ENCODE measurements around the gene PANX2.
"Not testable (repeated sequence)": the region's sequence is repeated elsewhere in the genome, so short reads cannot be mapped to it uniquely, and the experiment has no call there.

Gene PANX2

GRCh38 chr22:50168490-50169180 lies 1.9 kb upstream of the PANX2 start:
- H3K27me3 ChIP-seq (ENCODE audit: control insufficient read depth in 1 of 2, insufficient read depth in 1 of 2, low read length in 2 of 2): peaks cover 26 to 40% of the 10 kb centered on the region in 2 experiments
- not testable (repeated sequence) for H2AK5ac ChIP-seq (ENCODE audit: low read length, severe bottlenecking); H2BK15ac ChIP-seq (ENCODE audit: low read depth, poor library complexity, severe bottlenecking); H3K36me3 ChIP-seq (ENCODE audit: control insufficient read depth in 1 of 2, insufficient read depth in 2 of 2, low read depth in 1 of 2, low read length in 2 of 2); H3K27ac ChIP-seq (ENCODE audit: low read length, poor library complexity, severe bottlenecking); H4K91ac ChIP-seq (ENCODE audit: low read length); H2BK12ac ChIP-seq (ENCODE audit: low read length in 2 of 2); DNase-seq; H3K79me1 ChIP-seq (replicated peaks; ENCODE audit: low read length, poor library complexity, severe bottlenecking); H2BK120ac ChIP-seq (ENCODE audit: low read depth, low read length); H3K4ac ChIP-seq (ENCODE audit: low read depth in 1 of 2, low read length in 2 of 2); H2AFZ ChIP-seq (ENCODE audit: low read depth, low read length); H3K9me3 ChIP-seq (ENCODE audit: control insufficient read depth, low read length); H3K18ac ChIP-seq (ENCODE audit: low read depth in 1 of 2, low read length in 2 of 2); H3K4me3 ChIP-seq (ENCODE audit: insufficient read depth in 1 of 2, low read depth in 1 of 2, low read length in 2 of 2); H3K4me2 ChIP-seq (ENCODE audit: low read length, poor library complexity, severe bottlenecking); H2BK5ac ChIP-seq (ENCODE audit: low read depth, low read length, poor library complexity, severe bottlenecking); H3K23ac ChIP-seq (ENCODE audit: low read length in 2 of 2); H3K14ac ChIP-seq (ENCODE audit: low read length in 2 of 2); H4K8ac ChIP-seq (ENCODE audit: low read length); H3K9ac ChIP-seq (ENCODE audit: low read length)
- 94% methylated on average over 5 of the region's 5 CpGs for WGBS
- H3K4me1 ChIP-seq (ENCODE audit: control insufficient read depth, insufficient read depth, low read depth, low read length): peaks cover 12% of the 10 kb centered on the region

DNA sequence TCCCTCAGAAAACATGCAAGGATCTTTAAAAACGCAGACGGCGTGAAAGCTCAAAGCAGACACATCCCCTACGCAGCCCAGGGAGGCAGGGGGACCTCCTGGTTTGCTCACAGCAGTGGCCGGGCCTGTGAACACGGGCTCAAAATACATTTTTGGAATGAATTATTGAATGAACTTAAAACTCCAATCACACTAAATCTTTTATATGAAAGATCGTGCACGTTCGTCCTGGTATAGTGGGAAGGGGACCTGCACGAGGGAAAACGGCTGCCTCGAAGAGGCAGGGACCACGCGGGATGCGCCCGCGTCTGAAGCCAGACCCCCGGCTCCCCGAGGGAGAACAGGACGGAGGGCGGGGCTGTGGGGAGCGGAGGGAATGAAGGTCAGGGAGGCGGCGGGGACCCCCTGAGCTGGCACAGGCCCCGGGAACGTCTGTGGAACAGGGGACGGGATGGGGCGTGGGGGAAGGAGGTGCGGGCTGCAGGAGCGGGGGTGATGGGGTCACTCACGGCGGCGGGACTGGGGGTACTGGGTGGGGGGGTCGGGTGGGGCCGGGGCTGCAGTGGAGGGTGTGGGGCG lies 1.3 kb upstream of the PANX2 start:
- Histone ChIP-seq H3K4me3 (ENCODE audit: insufficient read depth in 1 of 2, low read depth in 1 of 2, low read length in 2 of 2) (peak overlapping the region in 1 of 2 experiments; percentile 55), H2BK12ac (ENCODE audit: low read length in 2 of 2) (no peak overlapping the region), H3K79me1 (replicated peaks; ENCODE audit: low read length, poor library complexity, severe bottlenecking) (no peaks in the 10 kb centered on the region), H2BK5ac (ENCODE audit: low read depth, low read length, poor library complexity, severe bottlenecking) (no peak overlapping the region), H2AK5ac (ENCODE audit: low read length, severe bottlenecking) (no peak overlapping the region), H2BK120ac (ENCODE audit: low read depth, low read length) (peak overlapping the region; percentile 59), H3K4me2 (ENCODE audit: low read length, poor library complexity, severe bottlenecking) (no peak overlapping the region), H2AFZ (ENCODE audit: low read depth, low read length) (no peak overlapping the region), H3K27me3 (ENCODE audit: control insufficient read depth in 1 of 2, insufficient read depth in 1 of 2, low read length in 2 of 2) (peaks cover 26 to 44% of the 10 kb centered on the region in 2 experiments), H3K27ac (ENCODE audit: low read length, poor library complexity, severe bottlenecking) (no peak overlapping the region), H3K9me3 (ENCODE audit: control insufficient read depth, low read length) (no peaks in the 10 kb centered on the region), H3K4me1 (ENCODE audit: control insufficient read depth, insufficient read depth, low read depth, low read length) (peaks cover 12% of the 10 kb centered on the region), H3K23ac (ENCODE audit: low read length in 2 of 2) (no peak overlapping the region), H3K9ac (ENCODE audit: low read length) (no peak overlapping the region), H4K8ac (ENCODE audit: low read length) (no peak overlapping the region), H2BK15ac (ENCODE audit: low read depth, poor library complexity, severe bottlenecking) (no peak overlapping the region), H4K91ac (ENCODE audit: low read length) (no peak overlapping the region), H3K36me3 (ENCODE audit: control insufficient read depth in 1 of 2, insufficient read depth in 2 of 2, low read depth in 1 of 2, low read length in 2 of 2) (no peaks in the 10 kb centered on the region), H3K18ac (ENCODE audit: low read depth in 1 of 2, low read length in 2 of 2) (no peak overlapping the region), H3K4ac (ENCODE audit: low read depth in 1 of 2, low read length in 2 of 2) (no peak overlapping the region), H3K14ac (ENCODE audit: low read length in 2 of 2) (no peak overlapping the region)
- 25% methylated on average over 30 of the region's 36 CpGs for WGBS
- DNase-seq: no peak

DNA sequence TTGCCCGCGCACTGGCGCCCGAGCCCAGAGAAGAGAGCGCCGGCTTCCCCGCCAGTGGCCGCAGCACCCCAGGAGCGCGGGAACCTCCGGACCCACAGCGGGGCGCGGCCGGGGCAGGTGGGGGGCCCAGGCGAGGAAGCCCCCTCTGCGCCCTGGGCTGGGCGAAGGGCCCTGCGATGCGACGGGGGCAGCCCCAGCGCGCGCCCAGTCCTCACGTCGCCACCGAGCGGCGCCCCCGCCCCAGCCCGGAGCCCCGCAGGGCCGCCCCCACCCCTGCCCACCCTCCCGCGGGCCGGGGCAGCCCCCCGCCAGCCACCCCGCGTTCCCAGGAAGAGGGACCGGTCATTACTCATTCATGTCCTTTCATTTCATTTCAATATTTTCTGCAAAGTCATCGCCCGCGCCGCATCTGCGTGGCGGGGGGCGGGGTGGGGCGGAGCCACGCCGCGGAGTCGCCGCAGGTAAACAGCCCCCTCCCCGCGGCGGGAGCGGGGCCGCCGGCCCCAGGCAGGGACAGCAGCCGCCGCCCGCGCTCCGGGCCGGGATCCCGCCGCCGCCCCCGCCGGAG lies 673 bp upstream of the PANX2 start:
- Histone ChIP-seq H2BK15ac (ENCODE audit: low read depth, poor library complexity, severe bottlenecking) (no peak overlapping the region), H3K4me2 (ENCODE audit: low read length, poor library complexity, severe bottlenecking) (peak overlapping the region; percentile 82), H3K4ac (ENCODE audit: low read depth in 1 of 2, low read length in 2 of 2) (no peak overlapping the region), H2BK12ac (ENCODE audit: low read length in 2 of 2) (peak overlapping the region in 1 of 2 experiments; percentile 60), H3K36me3 (ENCODE audit: control insufficient read depth in 1 of 2, insufficient read depth in 2 of 2, low read depth in 1 of 2, low read length in 2 of 2) (no peaks in the 10 kb centered on the region), H3K9me3 (ENCODE audit: control insufficient read depth, low read length) (no peaks in the 10 kb centered on the region), H3K27me3 (ENCODE audit: control insufficient read depth in 1 of 2, insufficient read depth in 1 of 2, low read length in 2 of 2) (peaks cover 26 to 46% of the 10 kb centered on the region in 2 experiments), H4K8ac (ENCODE audit: low read length) (no peak overlapping the region), H3K14ac (ENCODE audit: low read length in 2 of 2) (no peak overlapping the region), H2AK5ac (ENCODE audit: low read length, severe bottlenecking) (no peak overlapping the region), H2BK120ac (ENCODE audit: low read depth, low read length) (peak overlapping the region; percentile 59), H3K4me3 (ENCODE audit: insufficient read depth in 1 of 2, low read depth in 1 of 2, low read length in 2 of 2) (peak overlapping the region in 1 of 2 experiments; percentile 55), H2BK5ac (ENCODE audit: low read depth, low read length, poor library complexity, severe bottlenecking) (no peak overlapping the region), H3K18ac (ENCODE audit: low read depth in 1 of 2, low read length in 2 of 2) (peak overlapping the region in 1 of 2 experiments; percentile 57), H2AFZ (ENCODE audit: low read depth, low read length) (no peak overlapping the region), H3K9ac (ENCODE audit: low read length) (no peak overlapping the region), H3K27ac (ENCODE audit: low read length, poor library complexity, severe bottlenecking) (no peak overlapping the region), H3K4me1 (ENCODE audit: control insufficient read depth, insufficient read depth, low read depth, low read length) (peaks cover 12% of the 10 kb centered on the region), H3K79me1 (replicated peaks; ENCODE audit: low read length, poor library complexity, severe bottlenecking) (no peaks in the 10 kb centered on the region), H3K23ac (ENCODE audit: low read length in 2 of 2) (no peak overlapping the region), H4K91ac (ENCODE audit: low read length) (no peak overlapping the region)
- DNase-seq: no peak
- WGBS: 3% methylated on average over 41 of the region's 70 CpGs

GRCh38 chr22:50171319-50171964 lies 911 bp downstream of the PANX2 start:
- Histone ChIP-seq H3K9me3 (ENCODE audit: control insufficient read depth, low read length) (no peaks in the 10 kb centered on the region), H3K4me3 (ENCODE audit: insufficient read depth in 1 of 2, low read depth in 1 of 2, low read length in 2 of 2) (no peak overlapping the region), H2AFZ (ENCODE audit: low read depth, low read length) (no peak overlapping the region), H3K4me1 (ENCODE audit: control insufficient read depth, insufficient read depth, low read depth, low read length) (peaks cover 12% of the 10 kb centered on the region), H2BK15ac (ENCODE audit: low read depth, poor library complexity, severe bottlenecking) (no peak overlapping the region), H3K23ac (ENCODE audit: low read length in 2 of 2) (peak overlapping the region in 1 of 2 experiments; percentile 70), H2BK120ac (ENCODE audit: low read depth, low read length) (no peak overlapping the region), H3K14ac (ENCODE audit: low read length in 2 of 2) (no peak overlapping the region), H4K91ac (ENCODE audit: low read length) (no peak overlapping the region), H2BK5ac (ENCODE audit: low read depth, low read length, poor library complexity, severe bottlenecking) (no peak overlapping the region), H3K4me2 (ENCODE audit: low read length, poor library complexity, severe bottlenecking) (no peak overlapping the region), H3K79me1 (replicated peaks; ENCODE audit: low read length, poor library complexity, severe bottlenecking) (no peaks in the 10 kb centered on the region), H3K27ac (ENCODE audit: low read length, poor library complexity, severe bottlenecking) (no peak overlapping the region), H3K18ac (ENCODE audit: low read depth in 1 of 2, low read length in 2 of 2) (no peak overlapping the region), H2BK12ac (ENCODE audit: low read length in 2 of 2) (no peak overlapping the region), H3K27me3 (ENCODE audit: control insufficient read depth in 1 of 2, insufficient read depth in 1 of 2, low read length in 2 of 2) (peaks cover 21 to 59% of the 10 kb centered on the region in 2 experiments), H2AK5ac (ENCODE audit: low read length, severe bottlenecking) (no peak overlapping the region), H3K4ac (ENCODE audit: low read depth in 1 of 2, low read length in 2 of 2) (no peak overlapping the region), H3K9ac (ENCODE audit: low read length) (no peak overlapping the region), H4K8ac (ENCODE audit: low read length) (no peak overlapping the region), H3K36me3 (ENCODE audit: control insufficient read depth in 1 of 2, insufficient read depth in 2 of 2, low read depth in 1 of 2, low read length in 2 of 2) (no peaks in the 10 kb centered on the region)
- no peak for DNase-seq
- 70% methylated on average over 15 of the region's 15 CpGs for WGBS
